Epithelial cell of prostate (primary cell): ENCODE results near the gene BLTP2.
A peak's percentile ranks its signal among the peaks of the same experiment; 100 is the strongest.
"Not testable (repeated sequence)": the region's sequence is repeated elsewhere in the genome, so short reads cannot be mapped to it uniquely, and the experiment has no call there.

Source experiments
- DNase-seq: peaks from one replicate; pipeline ENCODE4 v3.0.0-alpha.2; 2011; ENCODE audit warnings: low read depth, low spot score
- H3K27ac ChIP-seq: fragments of 450-650 bp; 2 replicates; pipeline ENCODE4 v1.5.1; 2017; ENCODE audit warnings: mild to moderate bottlenecking

BLTP2 gene

GRCh38 chr17:28604031-28604430, 40.9 kb downstream of the BLTP2 start:
- H3K27ac ChIP-seq = not testable (repeated sequence)

GRCh38 chr17:28599311-28600184, 45.4 kb downstream of the BLTP2 start:
- peak; percentile 68 for DNase-seq
- H3K27ac ChIP-seq = peak overlapping the region; percentile 86

More at GRCh38 chr17:28604031-28604430, 40.9 kb downstream of the BLTP2 start:
- not testable (repeated sequence) for DNase-seq

- DNase-seq = peak; percentile 29
- peak within 1 kb of the TSS; percentile 86 for H3K27ac ChIP-seq
Measured at GRCh38 chr17:28598799-28599310, 46.1 kb downstream of the BLTP2 start, which contains the start of gene SPAG5. Gene SPAG5 (minus strand): TSS chr17:28599025. CDS start chr17:28598946, 79 bp downstream.

GRCh38 chr17:28598389-28598788, 46.6 kb downstream of the BLTP2 start:
- no peak overlapping the region for H3K27ac ChIP-seq
- DNase-seq = no peak

GRCh38 chr17:28597606-28598383, 47.2 kb downstream of the BLTP2 start:
- H3K27ac ChIP-seq = no peak overlapping the region
- DNase-seq = no peak
